ENCODE measurements around the gene MRNIP.

DNA sequence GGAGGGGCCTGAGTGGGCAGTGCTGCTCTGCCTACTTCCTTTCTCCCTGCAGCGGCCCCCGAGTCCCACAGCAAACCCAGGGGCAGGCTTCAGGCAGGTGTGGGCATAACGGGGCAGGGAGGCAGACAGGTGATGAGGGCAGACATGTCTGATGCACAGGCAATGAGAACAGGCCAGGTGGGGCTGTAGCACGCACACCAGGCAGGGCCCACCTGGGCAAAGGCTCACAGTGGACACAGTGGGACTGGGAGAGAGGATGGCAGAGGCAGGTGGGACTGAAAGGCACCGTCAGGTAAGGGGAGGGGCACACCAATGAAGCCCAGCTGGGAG, 59.0 kb downstream of the MRNIP start:
- TF ChIP-seq, protein P1, sequence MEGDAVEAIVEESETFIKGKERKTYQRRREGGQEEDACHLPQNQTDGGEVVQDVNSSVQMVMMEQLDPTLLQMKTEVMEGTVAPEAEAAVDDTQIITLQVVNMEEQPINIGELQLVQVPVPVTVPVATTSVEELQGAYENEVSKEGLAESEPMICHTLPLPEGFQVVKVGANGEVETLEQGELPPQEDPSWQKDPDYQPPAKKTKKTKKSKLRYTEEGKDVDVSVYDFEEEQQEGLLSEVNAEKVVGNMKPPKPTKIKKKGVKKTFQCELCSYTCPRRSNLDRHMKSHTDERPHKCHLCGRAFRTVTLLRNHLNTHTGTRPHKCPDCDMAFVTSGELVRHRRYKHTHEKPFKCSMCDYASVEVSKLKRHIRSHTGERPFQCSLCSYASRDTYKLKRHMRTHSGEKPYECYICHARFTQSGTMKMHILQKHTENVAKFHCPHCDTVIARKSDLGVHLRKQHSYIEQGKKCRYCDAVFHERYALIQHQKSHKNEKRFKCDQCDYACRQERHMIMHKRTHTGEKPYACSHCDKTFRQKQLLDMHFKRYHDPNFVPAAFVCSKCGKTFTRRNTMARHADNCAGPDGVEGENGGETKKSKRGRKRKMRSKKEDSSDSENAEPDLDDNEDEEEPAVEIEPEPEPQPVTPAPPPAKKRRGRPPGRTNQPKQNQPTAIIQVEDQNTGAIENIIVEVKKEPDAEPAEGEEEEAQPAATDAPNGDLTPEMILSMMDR (IDR thresholded peaks at IDR 0.05), result no peak
- TF ChIP-seq POLR2AphosphoS5 (IDR thresholded peaks at IDR 0.05), result no peak
- TF ChIP-seq POLR2A (IDR thresholded peaks at IDR 0.05), result no peak

Measured in breast epithelium (tissue), 3 donors.